OCI-LY7 (cell line): ENCODE data around the gene REV3L.

Experiments used
- EZH2phosphoT487 ChIP-seq: fragments of 200-600 bp; sonication (generic); IDR thresholded peaks from 2 replicates; pipeline ENCODE4 v1.6.1; 2018; ENCODE audit warnings: low read depth, borderline replicate concordance, mild to moderate bottlenecking, mixed run types, antibody characterized with exemption, low read length, moderate library complexity, mixed read lengths
- TF ChIP-seq, protein P1 (sequence below): fragments of 200-600 bp; sonication (generic); conservative IDR thresholded peaks from 2 replicates; pipeline ENCODE4 v1.5.1; 2014; ENCODE audit warnings: mild to moderate bottlenecking, antibody characterized with exemption, low read length, moderate library complexity, mixed read lengths

DNA sequence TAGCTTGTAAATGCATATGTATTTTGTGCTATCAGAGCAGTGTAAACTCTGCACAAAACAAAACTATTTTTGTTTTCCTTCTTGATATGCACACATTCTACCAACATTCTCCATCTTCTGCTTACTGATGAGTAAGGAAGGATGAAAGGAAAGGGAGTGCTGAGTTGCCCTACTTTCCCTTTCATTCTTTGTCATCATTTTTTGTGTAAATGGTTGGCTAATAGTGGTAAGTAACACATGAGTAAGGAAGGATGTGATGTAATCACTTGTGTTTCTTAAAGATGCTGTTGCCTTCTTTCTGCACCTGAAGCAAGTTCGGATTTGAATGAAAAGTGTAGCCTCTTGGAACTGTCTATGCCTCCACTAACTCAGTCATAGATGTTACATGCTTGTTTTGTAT lies 4.6 kb upstream of the REV3L start:
- TF ChIP-seq, protein P1, sequence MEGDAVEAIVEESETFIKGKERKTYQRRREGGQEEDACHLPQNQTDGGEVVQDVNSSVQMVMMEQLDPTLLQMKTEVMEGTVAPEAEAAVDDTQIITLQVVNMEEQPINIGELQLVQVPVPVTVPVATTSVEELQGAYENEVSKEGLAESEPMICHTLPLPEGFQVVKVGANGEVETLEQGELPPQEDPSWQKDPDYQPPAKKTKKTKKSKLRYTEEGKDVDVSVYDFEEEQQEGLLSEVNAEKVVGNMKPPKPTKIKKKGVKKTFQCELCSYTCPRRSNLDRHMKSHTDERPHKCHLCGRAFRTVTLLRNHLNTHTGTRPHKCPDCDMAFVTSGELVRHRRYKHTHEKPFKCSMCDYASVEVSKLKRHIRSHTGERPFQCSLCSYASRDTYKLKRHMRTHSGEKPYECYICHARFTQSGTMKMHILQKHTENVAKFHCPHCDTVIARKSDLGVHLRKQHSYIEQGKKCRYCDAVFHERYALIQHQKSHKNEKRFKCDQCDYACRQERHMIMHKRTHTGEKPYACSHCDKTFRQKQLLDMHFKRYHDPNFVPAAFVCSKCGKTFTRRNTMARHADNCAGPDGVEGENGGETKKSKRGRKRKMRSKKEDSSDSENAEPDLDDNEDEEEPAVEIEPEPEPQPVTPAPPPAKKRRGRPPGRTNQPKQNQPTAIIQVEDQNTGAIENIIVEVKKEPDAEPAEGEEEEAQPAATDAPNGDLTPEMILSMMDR: no peak
- TF ChIP-seq EZH2phosphoT487: no peak
